ENCODE measurements around the gene RHOH. TPM values are rescaled to one million over a fixed set of nuclear protein-coding genes. Genes with fewer than 3 reads are reported as not detected.

Gene RHOH
- total RNA-seq, 2 donors from 2014 or later = 1.3 to 1.9 TPM

- H3K36me3 ChIP-seq = no peaks in the 10 kb centered on the region
- no peaks in the 10 kb centered on the region for H3K9me3 ChIP-seq
- H3K4me1 ChIP-seq (replicated peaks) = no peaks in the 10 kb centered on the region
- H3K27me3 ChIP-seq (replicated peaks; ENCODE audit: insufficient read depth) = no peaks in the 10 kb centered on the region
- 92% methylated on average over 4 of the region's 4 CpGs for WGBS
- H3K4me3 ChIP-seq = no peak overlapping the region
- no peak overlapping the region for H3K27ac ChIP-seq
- TF ChIP-seq POLR2AphosphoS5 (IDR thresholded peaks at IDR 0.05) (no peak), CTCF (IDR thresholded peaks at IDR 0.05) (no peak), POLR2A (IDR thresholded peaks at IDR 0.05) (no peak)
- intact Hi-C loops (cut with DNase I) = no loop called here
- no peak for DNase-seq (ENCODE audit: low spot score)
These were observed 98.7 kb downstream of the RHOH start for GRCh38 chr4:40295572-40295971.

Other genes starting within 250 kb of the RHOH start
- 10 to 100 TPM; 55.7 to 57.0 TPM for gene PDS5A, start 219.1 kb upstream of the RHOH start, total RNA-seq
- gene N4BP2, start 140.2 kb upstream of the RHOH start, total RNA-seq = 10 to 100 TPM in 1 of 2 donors, 1 to 10 TPM in 1; 8.7 to 14.7 TPM
- not detected for gene CHRNA9, start 138.3 kb downstream of the RHOH start, total RNA-seq